Urinary bladder (tissue), 4 donors: ENCODE results near the gene RELL1. TPM values are rescaled to one million over a fixed set of nuclear protein-coding genes. Genes with fewer than 3 reads are reported as not detected.

Experiments used
- DNase-seq: peaks from one replicate; pipeline ENCODE4 v3.0.0-alpha.2; 2015; ENCODE audit errors: extremely low spot score
- H3K27ac ChIP-seq: one replicate; pipeline ENCODE4 v1.5.1; 2013; ENCODE audit warnings: low read depth, mild to moderate bottlenecking, moderate library complexity
- H3K36me3 ChIP-seq: one replicate; pipeline ENCODE4 v1.6.1; 2013; ENCODE audit warnings: mild to moderate bottlenecking, moderate library complexity; ENCODE audit not compliant: insufficient read depth
- H3K4me1 ChIP-seq: one replicate; pipeline ENCODE4 v1.6.1; 2013; ENCODE audit warnings: mild to moderate bottlenecking, moderate library complexity; ENCODE audit not compliant: insufficient read depth
- H3K4me3 ChIP-seq: one replicate; pipeline ENCODE4 v1.5.1; 2013; ENCODE audit warnings: low read depth, low read length
- WGBS: extraction: QIAGEN DNeasy Blood & Tissue Kit; methylation state at CpG from one replicate; pipeline ENCODE4 v1.1.7; 2013; 5-methylcytosine and 5-hydroxymethylcytosine counted together
- polyA plus RNA-seq: library from polyadenylated mRNA; stranded (reverse); fragments of 200-250 nt; gene quantifications from one replicate; pipeline ENCODE4 v1.2.3, GENCODE V29; 2013
- total RNA-seq: library from RNA; depleted of rRNA; stranded (reverse); fragments of >200 nt; gene quantifications from one replicate; pipeline ENCODE4 v1.2.3, GENCODE V29; 2014
- donor health status: healthy with polysubstance abuse.
- donor health status: healthy.

RELL1 gene
- total and polyA plus RNA-seq, 2 donors: 7.6 to 44.7 TPM

- H3K4me1 ChIP-seq: peaks cover 5% of the 10 kb centered on the region
- H3K36me3 ChIP-seq: no peaks in the 10 kb centered on the region
- DNase-seq: no peak
- H3K27ac ChIP-seq: no peak overlapping the region
- 86% methylated on average over 2 of the region's 2 CpGs for WGBS
- no peak overlapping the region for H3K4me3 ChIP-seq
Measured at GRCh38 chr4:37667197-37668100, 18.7 kb downstream of the RELL1 start.

- Histone ChIP-seq H3K27ac (no peak overlapping the region), H3K36me3 (no peaks in the 10 kb centered on the region), H3K4me1 (peaks cover 5% of the 10 kb centered on the region), H3K4me3 (no peak overlapping the region)
- WGBS: 54% methylated on average over 6 of the region's 6 CpGs
- DNase-seq: no peak
Measured at GRCh38 chr4:37666625-37667071, 19.5 kb downstream of the RELL1 start.

- Histone ChIP-seq H3K36me3 (no peaks in the 10 kb centered on the region), H3K4me3 (no peak overlapping the region), H3K27ac (peak overlapping the region; percentile 16), H3K4me1 (peaks cover 5% of the 10 kb centered on the region)
- WGBS: 47% methylated on average over 10 of the region's 10 CpGs
- no peak for DNase-seq
Measured at GRCh38 chr4:37665333-37666320, 20.5 kb downstream of the RELL1 start.

- WGBS: 32% methylated on average over 5 of the region's 5 CpGs
- Histone ChIP-seq H3K36me3 (no peaks in the 10 kb centered on the region), H3K4me3 (no peak overlapping the region), H3K27ac (peak overlapping the region; percentile 64), H3K4me1 (peaks cover 5% of the 10 kb centered on the region)
- no peak for DNase-seq
Measured at GRCh38 chr4:37664696-37665095, 21.5 kb downstream of the RELL1 start.

GRCh38 chr4:37663552-37663951 is 22.6 kb downstream of the RELL1 start:
- Histone ChIP-seq H3K36me3 (no peaks in the 10 kb centered on the region), H3K27ac (no peak overlapping the region), H3K4me3 (no peak overlapping the region), H3K4me1 (peaks cover 5% of the 10 kb centered on the region)
- no peak for DNase-seq
- WGBS: 87% methylated on average over 7 of the region's 7 CpGs

GRCh38 chr4:37662861-37663390 is 23.2 kb downstream of the RELL1 start:
- WGBS: 50% methylated on average over 5 of the region's 5 CpGs
- Histone ChIP-seq H3K4me1 (peaks cover 5% of the 10 kb centered on the region), H3K27ac (no peak overlapping the region), H3K36me3 (no peaks in the 10 kb centered on the region), H3K4me3 (no peak overlapping the region)
- DNase-seq: no peak

- H3K4me3 ChIP-seq: no peak overlapping the region
- 12% methylated on average over 1 of the region's 1 CpG for WGBS
- no peak for DNase-seq
- H3K27ac ChIP-seq: no peak overlapping the region
- H3K36me3 ChIP-seq: no peaks in the 10 kb centered on the region
- H3K4me1 ChIP-seq: peaks cover 5% of the 10 kb centered on the region
Measured at GRCh38 chr4:37662251-37662650, 23.9 kb downstream of the RELL1 start.

GRCh38 chr4:37661772-37662171 is 24.4 kb downstream of the RELL1 start:
- Histone ChIP-seq H3K36me3 (no peaks in the 10 kb centered on the region), H3K4me3 (no peak overlapping the region), H3K4me1 (peaks cover 4% of the 10 kb centered on the region), H3K27ac (no peak overlapping the region)
- 42% methylated on average over 3 of the region's 3 CpGs for WGBS
- no peak for DNase-seq

- H3K4me1 ChIP-seq: no peaks in the 10 kb centered on the region
- no peak overlapping the region for H3K27ac ChIP-seq
- 82% methylated on average over 3 of the region's 3 CpGs for WGBS
- H3K36me3 ChIP-seq: peaks cover 2% of the 10 kb centered on the region
- no peak for DNase-seq
- H3K4me3 ChIP-seq: no peak overlapping the region
Measured at GRCh38 chr4:37659696-37660095, 26.5 kb downstream of the RELL1 start.

GRCh38 chr4:37656649-37657048 is 29.5 kb downstream of the RELL1 start:
- 97% methylated on average over 4 of the region's 4 CpGs for WGBS
- Histone ChIP-seq H3K36me3 (peaks cover 2% of the 10 kb centered on the region), H3K4me1 (no peaks in the 10 kb centered on the region)

GRCh38 chr4:37653601-37654000 is 32.6 kb downstream of the RELL1 start:
- Histone ChIP-seq H3K4me3 (no peak overlapping the region), H3K27ac (no peak overlapping the region), H3K36me3 (peaks cover 2% of the 10 kb centered on the region), H3K4me1 (no peaks in the 10 kb centered on the region)
- DNase-seq: no peak
- WGBS: 93% methylated on average over 1 of the region's 1 CpG

More at GRCh38 chr4:37656649-37657048, 29.5 kb downstream of the RELL1 start:
- DNase-seq: no peak
- no peak overlapping the region for H3K27ac ChIP-seq
- H3K4me3 ChIP-seq: no peak overlapping the region

- no peak overlapping the region for H3K4me3 ChIP-seq
- H3K27ac ChIP-seq: no peak overlapping the region
- peaks cover 2% of the 10 kb centered on the region for H3K36me3 ChIP-seq
- WGBS: 87% methylated on average over 4 of the region's 4 CpGs
- DNase-seq: no peak
- no peaks in the 10 kb centered on the region for H3K4me1 ChIP-seq
Measured at GRCh38 chr4:37652747-37653527, 33.2 kb downstream of the RELL1 start.
